Muscle of leg (tissue), 11 donors: ENCODE results near the gene FLG2. TPM values are rescaled to one million over a fixed set of nuclear protein-coding genes. Genes with fewer than 3 reads are reported as not detected.
"Not testable (repeated sequence)": the region's sequence is repeated elsewhere in the genome, so short reads cannot be mapped to it uniquely, and the experiment has no call there.

Source experiments
- DNase-seq: peaks from one replicate; pipeline ENCODE4 v3.0.0; 2013
- H3K27ac ChIP-seq: one replicate; pipeline ENCODE4 v1.5.1; 2013; ENCODE audit warnings: mild to moderate bottlenecking, low read length, control low read depth
- H3K27me3 ChIP-seq: one replicate; pipeline ENCODE4 v1.6.1; 2013; ENCODE audit warnings: low read length; ENCODE audit not compliant: control insufficient read depth, insufficient read depth
- H3K36me3 ChIP-seq: one replicate; pipeline ENCODE4 v1.6.1; 2013; ENCODE audit warnings: low read length; ENCODE audit not compliant: control insufficient read depth, insufficient read depth
- H3K4me1 ChIP-seq: one replicate; pipeline ENCODE4 v1.6.1; 2013; ENCODE audit warnings: low read length; ENCODE audit not compliant: control insufficient read depth, insufficient read depth
- H3K4me3 ChIP-seq: one replicate; pipeline ENCODE4 v1.5.1; 2013; ENCODE audit warnings: low read length, control low read depth
- H3K9me3 ChIP-seq: replicated peaks from 2 replicates; pipeline ENCODE4 v1.6.1; 2013; ENCODE audit warnings: low read depth, low read length; ENCODE audit not compliant: control insufficient read depth
- WGBS: methylation state at CpG from one replicate; pipeline ENCODE4 v1.1.5; 2013; ENCODE audit warnings: missing lambda C conversion rate; ENCODE audit not compliant: insufficient coverage; 5-methylcytosine and 5-hydroxymethylcytosine counted together
- polyA plus RNA-seq, 8 donors: library from polyadenylated mRNA; unstranded; fragments of 120-200 nt; gene quantifications; one replicate each; pipeline versions ENCODE4 v1.2.1 to v1.2.3, GENCODE V29; 2013; ENCODE audit warnings: inconsistent platforms in 1 of 8, low replicate concordance in 1 of 8; ENCODE audit not compliant: insufficient read length in 8 of 8, insufficient read depth in 1 of 8
- total RNA-seq: library from RNA; stranded (reverse); fragments of 120-200 nt; gene quantifications from one replicate; pipeline ENCODE4 v1.2.4, GENCODE V29; 2013

Gene FLG2
- total and polyA plus RNA-seq, 9 donors: 0.01 to 0.11 (median 0.04) TPM; not detected in 3

- no CpG with 5 or more reads among the region's 1 CpG for WGBS
- no peaks in the 10 kb centered on the region for H3K4me1 ChIP-seq
- no peak overlapping the region for H3K27ac ChIP-seq
- peaks cover 5% of the 10 kb centered on the region for H3K9me3 ChIP-seq
- no peaks in the 10 kb centered on the region for H3K36me3 ChIP-seq
- no peaks in the 10 kb centered on the region for H3K27me3 ChIP-seq
- no peak for DNase-seq
- no peak overlapping the region for H3K4me3 ChIP-seq
Observed at GRCh38 chr1:152313970-152314369, 45.8 kb downstream of the FLG2 start.

GRCh38 chr1:152313319-152313801 is 46.4 kb downstream of the FLG2 start:
- H3K27me3 ChIP-seq: no peaks in the 10 kb centered on the region
- peaks cover 5% of the 10 kb centered on the region for H3K9me3 ChIP-seq
- no peak overlapping the region for H3K27ac ChIP-seq
- H3K4me1 ChIP-seq: no peaks in the 10 kb centered on the region
- no peaks in the 10 kb centered on the region for H3K36me3 ChIP-seq
- no peak for DNase-seq
- H3K4me3 ChIP-seq: no peak overlapping the region
- WGBS: 92% methylated on average over 19 of the region's 21 CpGs

GRCh38 chr1:152312169-152312568 is 47.6 kb downstream of the FLG2 start:
- 95% methylated on average over 8 of the region's 13 CpGs for WGBS
- not testable (repeated sequence) for H3K27ac ChIP-seq, H3K27me3 ChIP-seq, DNase-seq, H3K4me3 ChIP-seq, H3K9me3 ChIP-seq, H3K4me1 ChIP-seq, H3K36me3 ChIP-seq

- Histone ChIP-seq H3K4me3 (no peak overlapping the region), H3K36me3 (no peaks in the 10 kb centered on the region), H3K4me1 (no peaks in the 10 kb centered on the region), H3K9me3 (peaks cover 7% of the 10 kb centered on the region), H3K27me3 (no peaks in the 10 kb centered on the region), H3K27ac (no peak overlapping the region)
- DNase-seq: no peak
- WGBS: 91% methylated on average over 8 of the region's 9 CpGs
Observed at GRCh38 chr1:152309955-152310354, 49.9 kb downstream of the FLG2 start.

GRCh38 chr1:152309320-152309901 is 50.4 kb downstream of the FLG2 start:
- not testable (repeated sequence) for H3K27me3 ChIP-seq, H3K4me1 ChIP-seq, H3K4me3 ChIP-seq, H3K27ac ChIP-seq, DNase-seq, H3K9me3 ChIP-seq, H3K36me3 ChIP-seq
- WGBS: 78% methylated on average over 13 of the region's 17 CpGs

GRCh38 chr1:152308758-152309157 is 51.0 kb downstream of the FLG2 start:
- not testable (repeated sequence) for DNase-seq, H3K36me3 ChIP-seq, H3K27ac ChIP-seq, H3K4me1 ChIP-seq, H3K9me3 ChIP-seq, H3K27me3 ChIP-seq, H3K4me3 ChIP-seq
- WGBS: 86% methylated on average over 7 of the region's 7 CpGs

GRCh38 chr1:152307970-152308369 is 51.8 kb downstream of the FLG2 start:
- not testable (repeated sequence) for H3K9me3 ChIP-seq
- 82% methylated on average over 8 of the region's 8 CpGs for WGBS

GRCh38 chr1:152306123-152306522 is 53.7 kb downstream of the FLG2 start:
- not testable (repeated sequence) for H3K4me3 ChIP-seq, H3K4me1 ChIP-seq, H3K27ac ChIP-seq, H3K9me3 ChIP-seq, H3K27me3 ChIP-seq, DNase-seq, H3K36me3 ChIP-seq
- WGBS: 93% methylated on average over 3 of the region's 10 CpGs

More at GRCh38 chr1:152307970-152308369, 51.8 kb downstream of the FLG2 start:
- H3K4me3 ChIP-seq, DNase-seq, H3K36me3 ChIP-seq, H3K27ac ChIP-seq, H3K27me3 ChIP-seq, H3K4me1 ChIP-seq: not testable (repeated sequence)

- WGBS: 92% methylated on average over 8 of the region's 12 CpGs
- H3K27ac ChIP-seq, H3K36me3 ChIP-seq: not testable (repeated sequence)
Observed at GRCh38 chr1:152304773-152305172, 55.0 kb downstream of the FLG2 start.

GRCh38 chr1:152303139-152303872 is 56.5 kb downstream of the FLG2 start:
- H3K27me3 ChIP-seq, DNase-seq, H3K4me1 ChIP-seq, H3K36me3 ChIP-seq, H3K4me3 ChIP-seq, H3K27ac ChIP-seq, H3K9me3 ChIP-seq: not testable (repeated sequence)
- 88% methylated on average over 20 of the region's 25 CpGs for WGBS

More at GRCh38 chr1:152304773-152305172, 55.0 kb downstream of the FLG2 start:
- not testable (repeated sequence) for H3K4me3 ChIP-seq, DNase-seq, H3K27me3 ChIP-seq, H3K9me3 ChIP-seq, H3K4me1 ChIP-seq
